Astrocyte of the cerebellum (primary cell): Measurements from ENCODE around the gene OR10H3.

ENCODE experiments used
- DNase-seq: peaks from one replicate; pipeline ENCODE4 v3.0.0-alpha.2; 2011; ENCODE audit warnings: low read depth
- H3K4me3 ChIP-seq: 2 replicates; pipeline ENCODE4 v1.5.1; 2011; ENCODE audit warnings: mild to moderate bottlenecking, low read depth, low read length, moderate library complexity
- CTCF ChIP-seq: IDR thresholded peaks from 2 replicates; pipeline ENCODE4 v1.5.1; 2012; ENCODE audit warnings: low read length, low read depth, moderate library complexity, mild to moderate bottlenecking; ENCODE audit errors: missing control alignments
- in situ Hi-C: cut with HindIII; loops from 2 replicates; pipeline ENCODE4 v1.10.0; 2017; ENCODE audit warnings: low sequenced_read_pairs

OR10H3 gene

GRCh38 chr19:15787611-15788155 lies 49.9 kb downstream of the OR10H3 start, which contains the start of gene OR10H5:
Gene OR10H5 (plus strand): TSS chr19:15787661. CDS start chr19:15794049, 6,388 bp downstream.
- DNase-seq: no peak
- no peak for TF ChIP-seq CTCF

GRCh38 chr19:15788594-15789270 lies 50.9 kb downstream of the OR10H3 start:
- in situ Hi-C loops: no loop called here
- no peak for TF ChIP-seq CTCF
- H3K4me3 ChIP-seq: no peak overlapping the region

More at GRCh38 chr19:15787611-15788155, 49.9 kb downstream of the OR10H3 start, which contains the start of gene OR10H5:
- in situ Hi-C loops: no loop called here
- H3K4me3 ChIP-seq: no peak within 1 kb of the TSS

GRCh38 chr19:15790096-15790495 lies 52.3 kb downstream of the OR10H3 start:
- DNase-seq: no peak
- no peak overlapping the region for H3K4me3 ChIP-seq
- TF ChIP-seq CTCF: no peak
- in situ Hi-C loops: no loop called here

More at GRCh38 chr19:15788594-15789270, 50.9 kb downstream of the OR10H3 start:
- DNase-seq: no peak
